ENCODE results near the gene MYO10.

The MYO10 gene

GRCh38 chr5:16799796-16800195, 136.3 kb downstream of the MYO10 start:
- no peak for TF ChIP-seq CTCF (IDR thresholded peaks at IDR 0.05; ENCODE audit: insufficient read depth, low read length, poor library complexity, severe bottlenecking)
- DNase-seq (ENCODE audit: extremely low read depth, insufficient read length): no peak
- Histone ChIP-seq H3K27me3 (replicated peaks; ENCODE audit: control insufficient read depth, insufficient read depth, low read length) (no peaks in the 10 kb centered on the region; the same call in 1 of the 2 replicates), H3K4me3 (replicated peaks; ENCODE audit: low read depth, low read length) (no peak overlapping the region), H3K36me3 (ENCODE audit: control insufficient read depth, insufficient read depth, low read length) (no peaks in the 10 kb centered on the region)

- Histone ChIP-seq H3K4me3 (replicated peaks; ENCODE audit: low read depth, low read length) (no peak overlapping the region), H3K36me3 (ENCODE audit: control insufficient read depth, insufficient read depth, low read length) (no peaks in the 10 kb centered on the region), H3K27me3 (replicated peaks; ENCODE audit: control insufficient read depth, insufficient read depth, low read length) (no peaks in the 10 kb centered on the region; the same call in 1 of the 2 replicates)
- TF ChIP-seq CTCF (IDR thresholded peaks at IDR 0.05; ENCODE audit: insufficient read depth, low read length, poor library complexity, severe bottlenecking): no peak
- no peak for DNase-seq (ENCODE audit: extremely low read depth, insufficient read length)
Measured at GRCh38 chr5:16797951-16798350, 138.1 kb downstream of the MYO10 start.

GRCh38 chr5:16794269-16794913, 141.7 kb downstream of the MYO10 start:
- H3K27me3 ChIP-seq (replicated peaks; ENCODE audit: control insufficient read depth, insufficient read depth, low read length): no peaks in the 10 kb centered on the region; the same call in none of the 2 replicates
- no peak for TF ChIP-seq CTCF (IDR thresholded peaks at IDR 0.05; ENCODE audit: insufficient read depth, low read length, poor library complexity, severe bottlenecking)
- no peak overlapping the region for H3K4me3 ChIP-seq (replicated peaks; ENCODE audit: low read depth, low read length)
- no peak for DNase-seq (ENCODE audit: extremely low read depth, insufficient read length)
- H3K36me3 ChIP-seq (ENCODE audit: control insufficient read depth, insufficient read depth, low read length): no peaks in the 10 kb centered on the region

GRCh38 chr5:16792598-16793275, 143.4 kb downstream of the MYO10 start:
- no peak overlapping the region for H3K4me3 ChIP-seq (replicated peaks; ENCODE audit: low read depth, low read length)
- no peak for TF ChIP-seq CTCF (IDR thresholded peaks at IDR 0.05; ENCODE audit: insufficient read depth, low read length, poor library complexity, severe bottlenecking)
- no peaks in the 10 kb centered on the region; the same call in none of the 2 replicates for H3K27me3 ChIP-seq (replicated peaks; ENCODE audit: control insufficient read depth, insufficient read depth, low read length)
- no peaks in the 10 kb centered on the region for H3K36me3 ChIP-seq (ENCODE audit: control insufficient read depth, insufficient read depth, low read length)
- DNase-seq (ENCODE audit: extremely low read depth, insufficient read length): no peak

GRCh38 chr5:16791904-16792597, 144.0 kb downstream of the MYO10 start:
- H3K36me3 ChIP-seq (ENCODE audit: control insufficient read depth, insufficient read depth, low read length): no peaks in the 10 kb centered on the region
- no peaks in the 10 kb centered on the region; the same call in 1 of the 2 replicates for H3K27me3 ChIP-seq (replicated peaks; ENCODE audit: control insufficient read depth, insufficient read depth, low read length)
- DNase-seq (ENCODE audit: extremely low read depth, insufficient read length): no peak
- no peak for TF ChIP-seq CTCF (IDR thresholded peaks at IDR 0.05; ENCODE audit: insufficient read depth, low read length, poor library complexity, severe bottlenecking)
- no peak overlapping the region for H3K4me3 ChIP-seq (replicated peaks; ENCODE audit: low read depth, low read length)

Measured in GM06990 (cell line).